T-helper 1 cell treated with Interleukin-12 subunit alpha and Interleukin-12 subunit beta and Interleukin-4 antibody, amounts not matched to agents 30 ng/mL and 1 ng/mL, for 36 hours (primary cell): ENCODE results near the gene SLC29A3. TPM values are rescaled to one million over a fixed set of nuclear protein-coding genes. Genes with fewer than 3 reads are reported as not detected.

Source experiments
- intact Hi-C: fragments of 100-400 bp; cut with micrococcal nuclease; formaldehyde crosslinking; loops from one replicate; pipeline ENCODE4 v1.15.1; 2024
- total RNA-seq: library from RNA; stranded (reverse); gene quantifications from 2 replicates; pipeline ENCODE4 v1.2.3, GENCODE V29; 2022

The SLC29A3 gene
- total RNA-seq, 1 donor from 2014 or later = 2.8 TPM

DNA sequence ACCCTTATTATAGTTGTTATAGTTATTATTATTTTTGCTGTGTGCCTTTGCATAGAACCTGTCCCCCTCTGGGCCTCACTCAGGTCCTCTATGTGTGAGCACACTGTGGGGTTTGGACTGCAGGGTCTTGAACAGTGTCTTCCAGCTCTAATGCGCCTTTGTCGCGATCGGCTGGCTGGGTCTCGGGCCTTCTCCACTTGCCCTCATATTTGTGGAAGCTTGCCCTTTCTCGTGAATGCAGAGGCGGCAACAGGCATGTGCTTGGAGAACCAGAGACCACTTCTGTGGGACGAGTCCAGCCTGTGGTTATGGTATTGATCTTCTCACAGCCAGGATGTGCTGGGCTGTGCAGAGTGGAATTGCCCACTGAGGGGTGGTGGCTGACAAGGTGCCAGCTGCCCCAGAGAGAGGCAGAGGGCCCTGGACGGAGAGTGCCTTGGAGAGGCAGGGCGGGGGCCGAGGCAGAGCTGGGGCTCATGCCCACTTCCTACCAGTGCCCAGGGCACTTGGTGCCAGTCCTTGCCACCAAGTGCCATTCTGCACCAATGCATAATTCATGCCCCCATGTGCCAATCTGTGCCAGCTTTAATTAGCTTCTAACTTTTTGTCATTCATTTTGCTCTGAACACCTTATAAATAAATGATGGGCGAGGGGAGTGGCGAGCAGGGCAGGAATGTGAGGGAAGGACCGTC, 70.9 kb downstream of the SLC29A3 start:
- intact Hi-C loops = no loop called here

DNA sequence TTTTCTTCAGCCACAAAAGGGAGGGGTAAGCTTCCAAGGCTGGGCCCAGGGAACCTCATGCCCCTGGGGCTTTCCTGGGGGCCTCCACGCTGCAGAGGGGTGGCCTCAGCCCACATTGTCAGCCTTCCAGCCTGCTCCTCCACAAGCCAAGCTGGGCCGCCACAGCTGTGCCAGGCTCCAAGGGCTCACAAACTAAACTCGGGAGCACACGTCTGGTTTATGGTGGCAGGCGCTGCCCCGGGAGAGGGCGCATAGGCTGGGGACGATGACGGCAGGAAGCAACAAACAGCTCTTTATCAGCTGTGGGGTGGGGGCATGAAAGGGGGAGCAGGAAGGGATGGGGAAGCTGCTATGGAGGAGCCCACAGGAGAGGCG, 71.4 kb downstream of the SLC29A3 start:
- intact Hi-C loops = no loop called here

DNA sequence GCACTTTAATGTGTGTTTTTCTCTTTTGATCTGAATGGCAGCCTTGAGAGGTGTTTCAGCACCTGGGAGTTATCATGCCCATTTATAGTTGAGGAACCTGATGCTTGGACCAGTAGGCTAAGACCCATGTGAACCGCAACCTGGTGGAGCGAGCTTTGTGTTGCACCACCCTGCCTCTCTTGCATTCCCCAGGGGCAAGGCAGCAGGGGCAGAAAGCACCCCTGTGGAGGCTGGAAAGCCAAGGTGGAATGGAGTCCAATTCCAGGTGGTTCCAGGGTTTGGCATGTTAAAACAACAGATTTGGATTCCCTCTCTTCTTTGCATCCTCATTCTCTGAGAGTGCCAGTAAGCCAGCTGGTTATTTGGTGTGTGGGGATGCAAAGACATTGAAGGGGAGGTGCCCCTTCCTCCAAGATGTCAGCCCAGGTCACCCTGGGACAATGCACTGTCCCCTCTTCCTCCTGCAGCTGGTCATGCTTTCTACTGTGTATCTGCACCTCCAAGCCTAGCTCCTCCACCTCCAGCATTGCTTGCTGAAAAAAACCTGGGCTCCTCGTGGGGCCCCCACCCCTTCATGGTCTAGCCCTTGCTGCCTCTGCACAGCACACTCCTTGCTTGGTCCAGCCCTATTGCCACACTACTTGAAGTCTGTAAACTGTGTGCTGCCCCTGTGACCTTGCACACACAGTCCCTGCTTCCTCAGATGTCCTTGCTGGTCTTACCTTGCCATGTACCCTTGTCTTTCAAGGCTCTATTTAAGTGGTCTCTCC, 72.0 kb downstream of the SLC29A3 start:
- intact Hi-C loops = no loop called here

DNA sequence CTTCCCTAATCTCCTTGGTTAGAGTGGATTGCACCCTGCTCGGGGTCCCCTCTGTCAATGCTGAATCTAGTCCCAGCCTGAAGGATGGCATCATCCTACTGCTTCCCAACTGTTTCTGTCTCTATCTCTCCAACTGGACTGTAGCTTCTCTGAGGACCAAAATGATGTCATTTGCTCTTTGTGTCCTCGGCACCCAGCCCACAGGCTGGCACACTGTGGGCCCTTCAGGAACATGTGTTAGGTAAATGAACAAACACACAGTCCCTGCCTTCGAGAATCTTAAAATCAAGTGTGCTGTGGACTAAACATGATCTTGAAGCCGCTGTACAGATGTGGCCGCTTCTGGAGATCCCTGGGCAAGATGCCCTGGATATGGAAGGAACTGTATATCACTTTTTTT, 72.6 kb downstream of the SLC29A3 start:
- intact Hi-C loops = no loop called here

DNA sequence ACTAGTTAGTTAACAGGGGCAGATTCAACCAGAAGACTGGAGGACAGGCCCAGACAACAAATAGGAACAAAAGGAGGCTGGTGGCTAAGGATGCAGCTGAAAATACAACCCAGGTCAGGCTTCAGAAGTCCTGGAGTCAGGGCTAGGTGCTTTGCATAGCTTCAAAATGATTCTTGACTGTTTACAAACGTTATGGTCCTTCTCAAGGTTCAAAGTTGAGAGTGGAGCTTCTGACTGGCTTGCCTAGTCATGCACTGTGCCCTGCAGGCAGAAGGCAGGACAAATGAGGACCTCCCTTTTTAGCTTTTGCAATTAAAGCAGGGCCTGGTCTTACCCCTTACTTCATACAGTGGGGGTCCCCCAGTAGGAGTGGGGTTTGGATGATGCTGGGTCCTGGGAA, 73.2 kb downstream of the SLC29A3 start:
- intact Hi-C loops = no loop called here

DNA sequence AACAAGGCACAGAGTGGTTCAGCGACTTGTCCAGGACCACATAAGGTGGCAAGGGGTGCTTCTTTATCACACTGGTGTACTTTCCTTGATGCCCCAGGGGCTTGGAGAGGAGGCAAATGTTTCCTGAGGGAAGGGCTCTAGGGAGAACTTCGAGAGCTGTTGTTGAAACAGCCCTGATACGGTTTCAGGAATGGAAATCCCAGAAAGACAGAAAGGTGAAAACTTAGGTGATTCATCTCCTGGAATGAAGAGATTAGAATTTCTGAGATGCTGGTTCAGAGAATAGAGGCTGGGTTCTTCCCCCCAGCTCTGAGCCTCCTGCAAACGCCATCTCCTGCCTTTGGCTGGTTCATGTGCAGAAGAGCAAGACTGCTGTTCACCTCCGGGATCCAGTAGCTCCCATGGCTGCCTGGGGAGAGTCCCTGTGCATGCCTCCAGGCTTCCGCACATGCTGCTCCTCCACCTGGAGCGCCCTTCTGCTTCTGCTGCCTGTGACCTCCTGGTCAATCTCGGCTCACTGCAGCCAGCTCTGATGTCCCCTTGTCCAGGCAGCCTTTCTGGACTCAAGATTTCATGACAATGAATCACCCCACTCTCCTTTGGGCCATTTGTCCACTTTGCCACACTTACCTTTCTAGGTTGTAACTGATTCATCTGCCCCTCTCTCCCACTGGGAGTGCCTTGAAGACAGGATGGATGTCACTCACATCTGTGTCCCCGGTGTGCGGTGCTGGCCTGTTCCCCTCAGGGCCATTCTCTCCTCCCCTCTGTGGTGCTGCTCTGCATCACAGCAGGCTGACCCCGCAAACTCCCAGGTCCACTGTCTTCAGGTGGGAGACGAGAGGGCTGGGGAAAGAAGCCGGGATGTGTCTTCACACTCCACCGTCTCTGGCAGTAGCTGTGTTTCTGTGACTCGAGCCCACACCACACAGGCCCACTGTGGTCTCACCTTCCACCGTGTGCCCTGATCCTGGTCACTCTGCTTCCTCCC, 74.0 kb downstream of the SLC29A3 start:
- intact Hi-C loops = no loop called here

DNA sequence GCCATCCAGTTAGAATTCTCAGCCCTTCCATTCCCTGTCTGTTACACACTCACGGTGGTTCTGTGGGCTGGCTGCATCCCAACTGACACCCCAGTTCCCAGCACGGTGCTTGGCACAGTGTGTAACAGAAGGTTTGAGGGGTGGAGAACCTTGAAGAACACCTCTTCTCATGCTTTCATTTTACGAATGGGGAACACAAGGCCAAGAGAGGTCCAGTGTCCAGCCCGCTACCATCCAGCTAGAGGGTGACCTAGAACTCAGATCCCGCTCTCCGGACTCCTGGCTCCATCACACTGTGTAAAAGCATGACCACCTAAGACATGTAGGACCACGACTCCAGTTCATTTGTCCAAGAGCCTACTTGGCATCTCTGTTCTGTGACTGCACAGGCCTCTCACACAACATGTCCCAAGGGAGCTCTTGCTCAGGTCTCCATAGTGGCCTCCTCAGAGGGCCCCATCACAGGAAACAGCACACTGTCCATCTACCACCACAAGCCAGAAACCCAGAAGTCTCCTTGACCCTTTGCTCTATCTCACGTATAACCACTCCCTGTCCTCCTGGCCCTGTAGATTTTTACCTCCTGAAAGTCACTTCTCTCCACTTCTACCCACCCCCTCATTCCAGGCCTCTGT, 74.9 kb downstream of the SLC29A3 start:
- intact Hi-C loops = no loop called here

DNA sequence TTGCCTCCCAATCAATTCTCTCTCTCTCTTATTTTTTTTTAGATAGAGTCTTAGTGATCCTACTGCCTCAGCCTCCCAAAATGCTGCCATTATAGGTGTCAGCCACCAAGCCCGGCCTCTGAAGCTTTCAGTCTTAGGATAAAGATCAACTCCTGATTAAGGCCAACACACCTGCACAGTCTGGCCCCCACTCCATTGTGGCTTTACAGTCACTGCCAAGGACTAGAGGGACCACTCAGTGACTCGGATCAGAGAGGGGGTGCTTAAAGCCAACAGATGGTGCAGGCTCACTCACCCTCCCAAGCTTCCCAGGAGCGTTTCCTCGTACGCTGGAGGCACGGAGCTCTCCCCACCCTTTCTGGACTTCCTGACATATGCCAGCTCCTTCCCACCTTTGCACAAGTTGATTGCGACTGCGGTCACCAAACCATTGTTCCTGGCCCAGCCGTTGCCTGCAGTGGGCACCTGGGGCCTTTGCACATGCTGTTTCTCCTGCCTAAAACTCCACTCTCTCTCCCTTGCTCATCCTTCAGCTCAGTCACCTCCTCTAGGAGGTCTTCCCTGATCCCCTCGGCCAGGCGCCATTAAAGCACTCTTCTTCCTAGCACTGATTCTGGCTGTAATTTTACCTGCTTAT, 76.0 kb downstream of the SLC29A3 start:
- intact Hi-C loops = no loop called here

DNA sequence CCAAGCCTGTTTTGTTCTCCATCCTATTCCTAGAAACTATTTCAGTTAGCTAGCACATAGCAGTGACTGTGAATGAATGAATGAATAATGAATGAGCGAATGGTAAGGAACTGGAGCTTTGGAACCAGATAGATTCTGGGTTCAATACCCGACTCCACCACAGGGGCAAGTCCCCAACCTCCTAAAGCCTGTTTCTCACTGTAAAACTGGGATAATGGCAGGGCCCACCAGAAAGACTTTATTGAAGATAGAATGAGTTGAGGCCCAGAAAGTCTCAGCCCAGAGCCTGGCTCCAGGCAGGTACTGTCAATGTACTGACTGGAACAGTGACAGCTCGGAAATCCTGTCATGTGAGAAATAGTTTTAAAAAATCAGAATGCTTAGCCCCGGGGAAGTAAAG, 76.6 kb downstream of the SLC29A3 start:
- intact Hi-C loops = no loop called here

DNA sequence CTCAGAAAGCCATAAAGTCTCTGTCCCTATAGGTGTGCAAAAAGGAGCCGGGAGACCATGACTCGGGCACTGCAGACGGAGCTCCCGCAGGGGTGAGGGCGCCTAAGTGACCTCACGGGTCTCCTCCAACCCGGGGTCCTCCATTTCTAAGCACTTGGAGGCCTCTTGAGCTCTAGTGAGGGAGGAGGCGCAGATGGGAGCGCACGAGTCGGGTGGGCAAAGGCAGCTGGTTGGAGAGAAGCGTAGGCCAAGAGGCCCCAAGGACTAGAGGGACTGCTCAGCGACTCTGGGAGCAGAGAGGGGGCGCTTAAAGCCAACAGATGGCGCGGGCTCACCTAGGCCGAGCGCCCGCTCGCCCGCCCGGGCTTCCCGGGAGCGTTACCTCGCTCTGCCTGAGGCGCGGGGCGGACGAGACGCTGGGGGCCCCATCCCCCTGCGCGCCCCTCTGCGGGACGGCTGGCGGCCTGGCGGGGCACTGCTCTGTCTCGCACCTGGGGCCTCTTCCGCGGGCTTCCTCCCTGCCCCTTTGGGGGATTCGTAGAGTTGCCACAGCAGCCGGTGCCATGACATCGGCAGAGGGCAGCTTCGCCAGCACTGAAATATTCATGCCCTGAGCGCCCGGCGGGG, 77.1 kb downstream of the SLC29A3 start:
- intact Hi-C loops = no loop called here

DNA sequence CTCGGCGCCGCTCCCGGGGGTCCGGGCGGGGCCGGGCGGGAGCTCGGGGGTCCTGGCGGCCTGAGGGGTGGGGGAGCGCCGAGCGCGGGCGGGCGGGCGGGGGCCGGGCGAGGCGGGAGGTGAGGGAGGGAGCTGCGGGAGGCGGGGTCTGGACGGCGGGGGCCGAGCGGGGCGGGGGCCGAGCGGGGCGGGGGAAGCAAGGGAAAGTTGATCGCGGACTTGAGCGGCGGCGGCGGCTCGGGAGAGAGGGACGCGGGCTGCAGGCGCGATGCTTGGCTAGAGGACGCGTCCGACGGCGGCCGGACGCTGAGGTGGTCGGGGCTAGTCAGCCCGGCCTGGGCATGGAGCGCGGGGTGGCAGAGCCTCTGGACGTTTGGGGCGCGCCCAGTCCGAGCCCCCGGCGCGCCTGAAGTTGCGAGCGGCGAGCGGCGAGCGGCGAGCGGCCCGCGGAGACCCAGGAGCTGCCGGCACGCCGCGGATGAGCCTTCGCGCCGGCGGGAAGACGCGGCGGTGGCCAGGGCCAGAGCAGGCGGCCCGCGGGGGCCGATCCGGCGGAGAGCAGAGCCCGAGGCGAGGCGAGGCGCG, 77.7 kb downstream of the SLC29A3 start, which contains the start of gene CDH23:
TSS of gene CDH23 (plus strand) at position 210 of the 585 bp plus-strand sequence. CDS start 42,912 bp downstream, outside the sequence.
- intact Hi-C loops = no loop called here

DNA sequence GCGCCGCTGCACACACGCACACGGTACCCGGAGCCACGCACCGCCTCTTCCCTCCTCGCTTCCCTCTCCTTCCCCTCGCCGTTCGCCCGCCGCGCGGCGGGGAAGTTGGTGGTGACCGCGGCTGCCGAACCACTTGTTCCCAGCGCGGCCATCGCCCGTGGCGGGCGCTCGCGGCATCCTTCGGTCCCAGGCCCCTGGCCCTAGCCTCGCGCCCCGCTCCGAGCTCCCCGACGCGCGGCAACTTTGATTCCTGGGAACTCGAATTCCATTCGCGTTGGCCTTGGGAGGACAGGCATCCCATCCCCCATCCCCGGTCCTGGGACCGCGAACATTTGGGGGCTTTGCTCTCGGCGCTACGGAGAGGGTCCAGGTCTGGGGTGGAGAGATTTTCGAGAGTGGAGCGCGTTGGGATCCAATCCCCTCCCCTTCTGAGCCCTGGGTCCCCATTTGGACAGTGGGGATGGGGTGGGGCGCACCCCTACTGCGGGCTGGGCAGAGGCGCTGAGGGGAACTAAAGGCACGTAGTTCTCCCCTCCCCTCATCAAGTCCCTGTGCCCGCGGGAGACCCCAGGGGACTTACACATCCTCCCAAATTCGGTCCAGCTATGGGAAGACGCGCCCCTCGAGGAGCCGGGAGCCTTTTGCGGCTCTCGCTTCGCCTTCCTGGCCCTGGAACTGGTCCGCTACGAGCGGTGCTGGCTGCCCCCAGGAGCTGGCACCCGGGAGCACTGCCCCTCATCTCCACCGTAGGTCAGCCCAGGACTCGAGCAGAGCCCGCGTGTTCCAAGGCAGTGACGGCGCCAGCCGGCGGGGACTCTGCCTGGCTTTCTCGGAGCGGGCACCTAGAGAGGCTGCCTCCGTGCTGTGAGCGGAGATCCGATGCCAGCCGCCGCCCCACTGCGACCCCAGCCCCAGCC, 78.5 kb downstream of the SLC29A3 start:
- intact Hi-C loops = no loop called here

DNA sequence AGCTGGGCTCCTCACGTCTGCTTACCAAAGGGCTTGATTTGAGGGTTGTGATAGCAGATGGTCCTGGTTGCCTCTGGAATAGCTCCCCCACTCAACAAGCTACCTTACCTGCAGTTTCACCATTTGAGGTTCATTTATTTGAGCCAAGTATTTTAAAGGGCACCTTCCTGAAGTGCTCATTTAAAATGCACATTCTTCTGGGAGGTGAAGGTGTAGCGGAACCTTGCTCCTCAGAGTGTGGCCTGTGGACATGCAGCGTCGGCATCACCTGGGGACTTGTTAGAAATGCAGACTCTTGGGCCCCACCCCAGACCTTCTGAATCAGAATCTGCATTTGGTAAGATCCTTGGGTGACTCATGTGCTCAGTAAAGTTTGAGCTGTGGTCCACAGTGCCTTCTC, 79.9 kb downstream of the SLC29A3 start:
- intact Hi-C loops = no loop called here

DNA sequence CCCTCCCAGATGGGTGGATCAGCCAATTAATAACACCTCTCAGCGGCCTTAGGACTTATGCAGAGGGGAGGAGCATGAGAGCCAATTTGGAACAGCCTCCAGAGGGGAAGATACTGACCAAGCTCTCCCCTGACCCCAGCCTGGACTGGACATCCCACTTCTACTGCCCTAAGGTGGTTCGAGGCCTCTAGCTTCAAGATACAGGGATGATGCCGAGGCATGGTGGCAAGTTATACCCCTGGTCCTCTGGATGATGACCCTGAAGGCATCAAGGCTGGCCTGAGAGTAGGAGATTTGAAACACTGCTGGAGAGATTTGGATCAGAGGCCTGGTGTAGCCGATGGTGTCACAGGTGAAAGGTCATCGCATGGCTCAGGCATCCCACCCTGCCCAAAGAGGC, 80.9 kb downstream of the SLC29A3 start:
- intact Hi-C loops = no loop called here

DNA sequence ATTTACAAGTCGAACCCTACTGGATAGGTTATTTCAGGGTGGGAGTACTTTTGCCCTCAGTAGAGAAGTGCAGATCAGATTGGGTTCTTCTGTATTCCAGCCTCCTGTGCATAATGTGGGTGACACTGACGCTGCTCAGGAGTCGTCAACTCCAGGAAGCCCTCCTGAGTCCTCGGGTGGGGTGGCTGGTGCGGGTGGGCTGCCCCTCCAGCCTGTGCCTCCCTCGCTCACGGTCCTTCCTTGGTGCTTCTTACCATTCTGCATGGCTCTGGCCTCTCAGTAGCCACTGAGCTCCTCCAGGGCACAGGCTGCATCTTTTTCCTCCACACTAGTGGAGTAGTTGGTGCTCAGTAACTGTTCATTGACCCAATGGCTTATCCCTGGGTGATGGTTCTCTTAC, 82.0 kb downstream of the SLC29A3 start:
- intact Hi-C loops = no loop called here

DNA sequence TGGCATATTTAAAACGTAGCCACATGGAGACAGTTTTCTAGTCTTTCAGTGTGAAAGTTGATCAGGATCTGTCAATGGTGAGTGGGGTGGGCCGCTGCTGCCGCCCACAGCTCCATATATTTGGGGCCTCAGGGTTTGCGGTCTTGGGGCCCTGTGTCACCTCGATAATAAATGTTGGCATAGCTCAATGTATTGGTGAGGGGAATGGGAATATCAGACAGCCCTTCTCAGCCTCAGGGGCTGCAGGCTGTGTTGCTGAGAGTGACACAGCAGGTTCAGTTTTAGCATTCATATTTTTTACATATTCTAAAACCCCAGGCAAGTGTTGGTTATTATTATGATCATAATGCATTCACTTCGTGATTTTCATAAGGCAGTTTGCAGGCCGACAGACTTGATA, 82.9 kb downstream of the SLC29A3 start:
- intact Hi-C loops = no loop called here

DNA sequence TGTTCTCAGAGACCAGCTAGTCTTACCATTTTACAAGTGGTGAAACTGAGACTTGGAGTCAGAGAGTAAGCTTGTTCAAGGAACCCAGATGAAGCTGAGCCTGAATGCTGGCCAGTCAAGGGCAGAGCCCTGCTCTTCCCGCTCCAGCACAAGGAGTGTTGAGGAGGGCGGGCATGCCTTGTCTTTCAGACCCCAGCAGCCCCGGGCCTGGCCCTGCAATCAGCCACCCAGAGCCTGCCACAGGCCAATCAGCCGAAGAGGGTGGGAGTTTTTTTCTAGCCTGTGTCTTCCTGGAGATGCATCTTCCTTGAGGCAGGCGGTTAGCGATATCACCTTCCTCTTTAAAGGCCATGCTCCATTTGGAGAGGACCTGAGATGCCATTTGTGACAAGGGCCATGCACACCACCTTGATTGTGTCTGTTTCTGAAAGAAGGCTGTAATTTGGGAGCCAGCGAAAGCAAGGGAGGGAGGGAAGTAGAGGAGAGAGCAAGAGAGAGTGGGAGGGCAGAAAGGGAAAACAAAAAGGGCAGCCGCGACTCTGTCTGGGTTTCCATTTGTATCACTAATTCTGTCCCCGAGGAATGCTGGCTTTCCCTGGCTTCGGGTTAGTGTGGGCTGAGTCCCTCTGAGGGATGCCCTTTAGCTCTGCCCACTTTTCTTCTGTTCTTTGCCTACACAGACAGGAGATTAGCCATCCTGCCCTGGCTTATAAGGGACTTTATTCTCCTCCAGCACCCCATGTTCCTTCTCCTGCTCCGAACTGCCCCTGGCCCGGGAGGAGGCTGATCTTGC, 85.6 kb downstream of the SLC29A3 start:
- intact Hi-C loops = loop anchor here (2.0 kb wide), 1 partner anchor 70 kb away; no protein-coding TSS in a partner anchor

DNA sequence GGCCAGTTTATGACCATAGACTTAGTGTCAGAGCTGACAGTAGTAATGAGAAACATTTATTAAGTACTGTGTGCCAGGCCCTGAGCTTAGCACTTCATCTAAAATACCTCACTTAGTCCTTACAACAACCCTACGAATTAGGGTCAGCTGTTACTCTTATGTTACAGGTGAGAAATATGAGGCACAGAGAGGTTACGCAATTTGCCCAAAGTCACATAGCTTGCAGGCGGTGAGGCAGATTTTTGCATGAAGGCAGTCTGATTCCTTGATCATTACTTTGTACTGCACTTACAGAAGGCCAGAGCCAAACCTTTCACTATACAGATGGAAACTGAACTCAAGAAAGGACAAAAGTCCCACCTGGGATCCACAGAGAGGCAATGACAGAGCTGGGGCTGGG, 87.8 kb downstream of the SLC29A3 start:
- intact Hi-C loops = no loop called here
